Keratinocyte (primary cell): ENCODE data around the gene OR2M2.

Source experiments
- EZH2 ChIP-seq: IDR thresholded peaks from one replicate; pipeline ENCODE4 v1.6.1; 2012; ENCODE audit warnings: inconsistent platforms, mild to moderate bottlenecking, low read length, moderate library complexity
- TF ChIP-seq, protein P1 (sequence below), 3 experiments: IDR thresholded peaks in 1 of 3; conservative IDR thresholded peaks in 1 of 3; optimal IDR thresholded peaks in 1 of 3; 2 replicates in 2 of 3; 3 replicates in 1 of 3; pipeline versions ENCODE3 to v1.5.1; 2011; ENCODE audit warnings: low read length in 3 of 3, mild to moderate bottlenecking in 3 of 3, moderate library complexity in 2 of 3, control low read depth in 1 of 3, inconsistent platforms in 1 of 3; ENCODE audit not compliant: insufficient read depth in 2 of 3; ENCODE audit errors: extremely low read depth in 1 of 3

DNA sequence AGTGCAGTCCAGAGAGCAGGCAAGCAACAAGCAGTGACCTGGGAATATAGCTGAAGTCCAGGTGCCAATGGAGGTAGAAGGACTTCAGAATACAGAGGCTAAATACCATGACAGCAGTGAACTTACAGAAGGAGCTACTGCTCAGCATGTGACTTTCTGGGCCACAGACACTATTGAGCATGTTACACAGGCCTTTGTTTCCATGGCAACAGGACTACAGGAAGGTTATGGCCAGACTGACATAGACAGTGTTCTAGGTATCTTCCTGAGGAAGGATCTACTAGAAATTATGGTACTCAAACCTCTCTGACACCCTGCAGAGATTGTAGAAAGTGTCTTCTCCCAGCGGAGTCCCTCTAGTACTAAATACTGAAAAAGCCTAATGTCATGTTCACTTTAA lies 18.7 kb upstream of the OR2M2 start:
- no peak for TF ChIP-seq EZH2
- TF ChIP-seq, protein P1, sequence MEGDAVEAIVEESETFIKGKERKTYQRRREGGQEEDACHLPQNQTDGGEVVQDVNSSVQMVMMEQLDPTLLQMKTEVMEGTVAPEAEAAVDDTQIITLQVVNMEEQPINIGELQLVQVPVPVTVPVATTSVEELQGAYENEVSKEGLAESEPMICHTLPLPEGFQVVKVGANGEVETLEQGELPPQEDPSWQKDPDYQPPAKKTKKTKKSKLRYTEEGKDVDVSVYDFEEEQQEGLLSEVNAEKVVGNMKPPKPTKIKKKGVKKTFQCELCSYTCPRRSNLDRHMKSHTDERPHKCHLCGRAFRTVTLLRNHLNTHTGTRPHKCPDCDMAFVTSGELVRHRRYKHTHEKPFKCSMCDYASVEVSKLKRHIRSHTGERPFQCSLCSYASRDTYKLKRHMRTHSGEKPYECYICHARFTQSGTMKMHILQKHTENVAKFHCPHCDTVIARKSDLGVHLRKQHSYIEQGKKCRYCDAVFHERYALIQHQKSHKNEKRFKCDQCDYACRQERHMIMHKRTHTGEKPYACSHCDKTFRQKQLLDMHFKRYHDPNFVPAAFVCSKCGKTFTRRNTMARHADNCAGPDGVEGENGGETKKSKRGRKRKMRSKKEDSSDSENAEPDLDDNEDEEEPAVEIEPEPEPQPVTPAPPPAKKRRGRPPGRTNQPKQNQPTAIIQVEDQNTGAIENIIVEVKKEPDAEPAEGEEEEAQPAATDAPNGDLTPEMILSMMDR (optimal IDR thresholded peaks at IDR 0.05 in 1 of 3, IDR thresholded peaks at IDR 0.05 in 1 of 3, conservative IDR thresholded peaks at IDR 0.05 in 1 of 3; ENCODE audit: extremely low read depth in 1 of 3, insufficient read depth in 2 of 3, low read length in 3 of 3), result no peak
